ENCODE data around the gene CEMIP.

- TF ChIP-seq CTCF (IDR thresholded peaks at IDR 0.05; ENCODE audit: insufficient read depth, low read length, poor library complexity, severe bottlenecking) (no peak), EZH2phosphoT487 (conservative IDR thresholded peaks at IDR 0.05; ENCODE audit: low read length) (no peak)
Measured at GRCh38 chr15:80816936-80817335, 37.8 kb downstream of the CEMIP start.

All from SU-DHL-6 (cell line).